ENCODE results near the gene SBSN.

SBSN gene, protein sequence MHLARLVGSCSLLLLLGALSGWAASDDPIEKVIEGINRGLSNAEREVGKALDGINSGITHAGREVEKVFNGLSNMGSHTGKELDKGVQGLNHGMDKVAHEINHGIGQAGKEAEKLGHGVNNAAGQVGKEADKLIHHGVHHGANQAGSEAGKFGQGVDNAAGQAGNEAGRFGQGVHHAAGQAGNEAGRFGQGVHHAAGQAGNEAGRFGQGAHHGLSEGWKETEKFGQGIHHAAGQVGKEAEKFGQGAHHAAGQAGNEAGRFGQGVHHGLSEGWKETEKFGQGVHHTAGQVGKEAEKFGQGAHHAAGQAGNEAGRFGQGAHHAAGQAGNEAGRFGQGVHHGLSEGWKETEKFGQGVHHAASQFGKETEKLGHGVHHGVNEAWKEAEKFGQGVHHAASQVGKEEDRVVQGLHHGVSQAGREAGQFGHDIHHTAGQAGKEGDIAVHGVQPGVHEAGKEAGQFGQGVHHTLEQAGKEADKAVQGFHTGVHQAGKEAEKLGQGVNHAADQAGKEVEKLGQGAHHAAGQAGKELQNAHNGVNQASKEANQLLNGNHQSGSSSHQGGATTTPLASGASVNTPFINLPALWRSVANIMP

GRCh38 chr19:35528218-35529038 lies at the start of gene SBSN:
SBSN (minus strand) TSS chr19:35528311; CDS start chr19:35528281, 30 bp downstream.
- DNase-seq, result no peak

DNA sequence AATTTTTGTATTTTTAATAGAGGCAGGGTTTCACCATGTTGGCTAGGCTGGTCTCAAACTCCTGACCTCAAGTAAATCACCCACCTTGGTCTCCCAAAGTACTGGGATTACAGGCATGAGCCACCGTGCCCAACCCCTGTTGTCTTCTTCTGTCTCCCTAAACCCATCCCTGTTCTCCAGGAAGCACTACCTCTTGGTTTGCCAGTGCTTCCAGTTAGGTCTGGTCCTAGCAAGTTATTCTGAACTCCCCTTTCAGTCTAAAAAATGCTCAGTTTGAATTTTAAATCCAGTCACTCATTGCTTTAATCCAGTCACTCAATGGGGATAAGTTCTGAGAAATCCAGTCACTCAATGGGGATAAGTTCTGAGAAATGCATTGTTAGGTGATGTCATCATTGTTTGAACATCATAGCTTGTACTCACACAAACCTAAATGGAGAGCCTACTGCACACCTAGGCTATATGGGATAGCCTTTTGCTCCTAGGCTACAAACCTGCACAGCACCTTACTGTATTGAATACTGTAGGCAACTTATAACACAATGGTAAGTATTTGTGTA lies 43.4 kb upstream of the SBSN start:
- DNase-seq, result no peak

GRCh38 chr19:35569281-35569781 lies 41.2 kb upstream of the SBSN start:
- no peak for DNase-seq

DNA sequence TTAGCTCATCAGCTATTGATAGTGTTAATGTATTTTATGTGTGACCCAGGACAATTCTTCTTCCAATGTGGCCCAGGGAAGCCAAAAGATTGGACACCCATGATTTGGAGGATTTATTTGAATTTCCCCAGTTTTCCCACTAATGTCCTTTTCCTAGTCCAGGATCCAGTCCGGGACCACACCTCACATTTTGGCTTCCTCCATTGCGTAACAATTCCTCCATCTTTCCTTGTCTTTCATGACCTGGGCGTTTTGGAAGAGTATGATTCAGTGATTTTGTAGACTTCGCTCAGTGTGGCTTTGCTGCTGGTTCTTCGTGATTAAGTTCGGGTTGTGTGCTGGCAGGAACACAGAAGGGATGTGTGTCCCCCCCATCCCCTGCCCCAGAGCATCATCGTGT lies 38.6 kb upstream of the SBSN start:
- no peak for DNase-seq

DNA sequence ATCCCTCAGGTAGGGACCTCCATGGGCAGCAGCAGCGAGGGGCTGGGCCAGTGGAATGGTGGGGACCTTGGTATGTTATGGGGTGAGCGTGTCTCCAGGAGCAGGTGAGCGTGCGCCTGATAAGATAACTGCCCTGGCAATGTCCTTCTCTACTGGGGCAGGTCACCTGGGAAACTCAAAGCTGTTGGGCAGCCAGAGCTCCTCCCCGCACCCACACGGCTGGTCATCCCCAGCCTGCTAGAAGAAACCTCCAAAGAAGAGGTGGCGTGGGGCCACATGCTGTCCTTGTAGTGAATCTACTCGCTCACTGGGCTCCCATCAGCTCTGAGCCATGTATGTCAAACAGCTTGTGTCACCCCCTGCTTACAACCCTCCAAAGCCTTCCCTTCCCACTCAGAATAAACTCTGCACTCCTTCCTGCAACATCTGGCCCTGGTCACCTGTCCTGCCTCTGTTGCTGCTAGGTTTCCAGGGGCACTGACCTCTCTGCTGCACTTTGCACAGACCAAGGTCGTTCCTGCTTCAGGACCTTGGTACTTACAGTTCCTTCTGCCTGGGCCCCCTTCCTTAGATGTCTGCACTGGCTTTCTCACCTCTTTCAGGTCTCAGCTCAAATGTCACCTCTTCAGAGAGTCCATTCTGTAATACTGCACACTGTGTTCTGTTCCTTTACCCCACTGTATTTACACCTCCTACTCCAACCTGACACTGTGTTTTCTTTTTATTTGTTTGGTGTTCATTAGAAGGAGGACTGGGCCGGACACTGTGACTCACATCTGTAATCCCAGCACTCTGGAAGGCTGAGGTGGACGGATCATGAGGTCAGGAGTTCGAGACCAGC lies 37.1 kb upstream of the SBSN start:
- DNase-seq, result no peak

DNA sequence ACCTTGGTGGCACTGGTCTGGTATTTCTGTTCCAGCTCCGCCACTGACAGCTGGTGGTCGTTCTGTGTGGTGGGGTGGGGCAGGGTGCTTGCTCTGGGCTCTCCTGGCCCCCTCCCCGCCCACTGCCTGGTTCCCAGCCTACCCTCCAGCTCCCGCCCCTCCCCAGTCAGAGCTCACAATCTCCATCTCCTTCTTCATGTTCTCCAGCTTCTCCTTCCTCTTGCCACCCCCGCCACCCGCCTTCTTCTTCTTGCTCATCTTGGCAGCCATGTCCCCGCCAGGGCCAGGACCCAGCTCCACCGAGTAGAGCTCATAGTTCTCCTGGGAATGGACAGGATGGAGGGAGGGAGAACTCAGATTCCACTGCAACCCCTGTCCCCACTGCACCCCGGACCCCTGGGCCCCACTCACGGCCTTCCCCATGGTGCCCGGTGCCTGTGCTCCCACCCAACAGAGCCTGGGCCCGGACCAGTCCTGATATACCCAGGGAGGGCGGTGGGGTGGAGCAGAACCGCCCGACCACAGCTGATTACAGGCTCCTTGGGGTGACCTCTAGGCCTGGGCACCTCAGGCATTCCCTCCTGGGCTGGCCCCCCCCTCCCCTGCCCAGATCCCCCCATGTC lies 35.2 kb upstream of the SBSN start, which contains the start of gene ATP4A:
Gene ATP4A (minus strand): TSS at position 452 of the 623 bp plus-strand sequence. CDS start 29 bp downstream, at position 423.
- no peak for DNase-seq

GRCh38 chr19:35562776-35563175 lies 34.7 kb upstream of the SBSN start:
- DNase-seq, result no peak

- DNase-seq, result no peak
Observed at GRCh38 chr19:35562336-35562735, 34.2 kb upstream of the SBSN start.

DNA sequence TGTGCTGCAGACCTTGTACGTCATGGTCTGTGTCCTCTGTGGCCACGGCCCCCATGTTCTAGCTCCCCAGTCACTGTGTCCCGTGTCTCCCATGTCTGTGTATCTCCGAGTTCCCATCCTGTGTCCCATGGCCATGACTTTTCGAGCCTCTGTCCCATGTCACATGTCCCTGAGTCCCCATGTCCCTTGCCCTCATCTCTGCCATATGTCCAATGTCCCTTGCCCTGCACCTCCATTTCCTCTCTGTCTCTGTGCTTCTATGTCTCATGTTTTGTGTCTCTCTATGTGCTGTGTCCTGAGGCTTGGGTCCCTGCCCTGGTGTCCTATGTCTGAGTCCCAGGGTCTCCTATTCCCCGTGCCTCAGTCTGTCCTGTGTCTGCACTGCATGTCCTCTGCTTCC lies 33.3 kb upstream of the SBSN start:
- DNase-seq, result no peak

- DNase-seq, result no peak
Observed at GRCh38 chr19:35560677-35561076, 32.6 kb upstream of the SBSN start.

GRCh38 chr19:35560271-35560670 lies 32.2 kb upstream of the SBSN start:
- DNase-seq, result no peak

GRCh38 chr19:35559781-35560180 lies 31.7 kb upstream of the SBSN start:
- no peak for DNase-seq

GRCh38 chr19:35559281-35559659 lies 31.2 kb upstream of the SBSN start:
- DNase-seq, result no peak

DNA sequence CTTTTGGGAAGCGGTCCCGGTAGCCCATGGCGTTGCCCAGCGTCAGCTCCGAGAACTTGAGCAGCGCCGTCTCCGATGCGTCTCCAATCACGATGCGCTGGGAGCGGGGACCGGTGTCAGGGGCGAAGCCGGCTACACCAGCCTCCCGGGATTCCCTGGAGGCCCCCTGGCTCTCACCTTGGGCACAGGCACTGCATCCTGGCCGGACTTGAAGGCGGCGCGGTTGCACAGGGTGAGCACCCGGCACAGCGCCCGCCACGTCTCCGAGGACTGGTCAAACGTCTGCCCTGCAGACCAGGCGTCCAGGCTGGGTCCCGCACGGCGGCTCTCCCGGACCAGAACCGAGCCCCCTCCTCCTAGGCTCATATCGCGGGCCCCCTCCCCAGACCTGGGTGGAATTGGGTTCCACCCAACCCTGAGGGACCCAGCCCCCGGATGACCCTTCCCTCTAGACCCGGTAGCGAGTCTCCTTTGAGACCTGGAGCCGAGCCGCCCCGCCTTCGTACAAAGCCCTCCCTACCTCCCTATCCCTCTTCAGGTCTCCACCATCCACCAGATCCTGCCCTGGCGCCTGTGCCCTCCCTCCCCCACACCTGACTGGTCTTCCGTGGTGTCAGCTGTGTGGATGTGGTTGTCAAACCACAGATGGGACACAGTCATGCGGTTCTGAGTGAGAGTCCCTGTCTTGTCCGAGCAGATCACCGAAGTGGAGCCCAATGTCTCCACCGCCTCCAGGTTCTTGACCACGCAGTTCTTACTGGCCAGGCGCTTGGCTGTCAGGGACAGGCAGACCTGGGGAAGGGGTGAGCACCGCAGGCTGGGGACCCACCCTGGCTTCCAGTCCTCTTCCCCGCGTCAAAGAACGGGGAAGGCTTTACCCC lies 30.5 kb upstream of the SBSN start:
- no peak for DNase-seq

- DNase-seq, result peak; percentile 71
Observed at GRCh38 chr19:35557539-35558399, 29.7 kb upstream of the SBSN start.

GRCh38 chr19:35556846-35557538 lies 28.9 kb upstream of the SBSN start:
- DNase-seq, result no peak

DNA sequence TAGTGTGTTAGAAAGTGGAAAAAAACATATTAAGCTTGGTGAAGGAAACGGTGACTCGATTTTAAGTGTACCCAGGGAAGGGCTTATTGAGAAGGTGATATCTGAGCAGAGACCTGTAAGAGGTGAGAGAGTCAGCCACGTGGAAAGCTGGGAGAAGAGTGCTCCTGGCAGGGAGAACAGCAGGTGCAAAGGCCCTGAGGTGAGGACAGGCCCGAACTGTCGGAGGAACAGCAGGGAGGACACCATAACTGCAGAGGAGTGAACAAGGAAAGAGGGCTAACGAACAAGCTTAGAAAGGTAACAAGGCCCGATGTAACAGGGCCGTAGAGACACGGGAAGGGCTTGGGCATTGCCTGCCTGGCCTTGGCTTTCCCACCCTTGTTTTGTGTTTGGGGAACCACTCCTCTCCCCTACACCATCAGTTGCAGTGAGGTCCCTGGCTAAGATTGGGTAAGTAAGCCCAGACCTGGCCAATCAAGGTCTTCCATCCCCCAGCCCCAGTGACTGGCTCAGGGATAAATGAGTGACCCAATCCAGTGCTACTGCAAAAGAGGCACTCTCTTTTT lies 28.0 kb upstream of the SBSN start:
- no peak for DNase-seq

DNA sequence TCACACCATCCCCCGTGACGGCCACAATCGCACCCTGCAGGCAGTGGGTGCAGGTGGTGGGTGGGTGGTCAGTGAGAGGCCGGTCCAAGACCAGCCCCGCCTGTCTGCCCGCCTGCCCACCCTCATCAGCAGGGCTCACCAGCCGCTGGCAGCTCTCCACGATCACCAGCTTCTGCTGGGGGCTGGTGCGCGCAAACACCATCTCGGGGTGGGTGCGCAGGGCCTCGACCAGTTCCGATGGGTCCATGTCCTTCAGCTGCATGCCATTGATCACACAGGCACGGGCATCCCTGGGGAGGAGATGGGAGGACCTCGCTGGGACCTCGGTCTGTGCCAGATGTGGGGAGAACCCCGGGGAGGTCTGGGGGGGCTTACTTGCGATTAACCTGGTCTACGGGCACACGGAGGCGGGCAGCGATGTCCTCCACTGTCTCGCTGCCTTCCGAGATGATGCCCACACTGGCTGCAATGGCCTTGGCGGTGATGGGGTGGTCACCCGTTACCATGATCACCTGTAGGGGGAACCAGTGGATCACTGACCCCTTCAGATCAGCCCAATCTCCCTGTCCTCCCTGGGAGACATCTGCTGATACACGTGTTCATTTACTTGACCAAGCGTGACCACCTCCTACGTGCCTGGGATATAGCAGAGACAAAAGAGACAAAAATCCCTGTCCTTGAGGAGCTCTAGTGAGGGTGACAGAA lies 27.3 kb upstream of the SBSN start:
- no peak for DNase-seq
